GM12873 (cell line): Measurements from ENCODE around the gene FBXL20.

Experiments
- TF ChIP-seq, protein P1 (sequence below): IDR thresholded peaks from 2 replicates; pipeline ENCODE4 v1.5.1; 2012; ENCODE audit warnings: low read depth, mild to moderate bottlenecking, moderate library complexity, low read length, control low read depth; ENCODE audit not compliant: insufficient read depth; ENCODE audit errors: missing control alignments

Gene FBXL20

GRCh38 chr17:39223907-39224777, 177.3 kb downstream of the FBXL20 start:
- TF ChIP-seq, protein P1, sequence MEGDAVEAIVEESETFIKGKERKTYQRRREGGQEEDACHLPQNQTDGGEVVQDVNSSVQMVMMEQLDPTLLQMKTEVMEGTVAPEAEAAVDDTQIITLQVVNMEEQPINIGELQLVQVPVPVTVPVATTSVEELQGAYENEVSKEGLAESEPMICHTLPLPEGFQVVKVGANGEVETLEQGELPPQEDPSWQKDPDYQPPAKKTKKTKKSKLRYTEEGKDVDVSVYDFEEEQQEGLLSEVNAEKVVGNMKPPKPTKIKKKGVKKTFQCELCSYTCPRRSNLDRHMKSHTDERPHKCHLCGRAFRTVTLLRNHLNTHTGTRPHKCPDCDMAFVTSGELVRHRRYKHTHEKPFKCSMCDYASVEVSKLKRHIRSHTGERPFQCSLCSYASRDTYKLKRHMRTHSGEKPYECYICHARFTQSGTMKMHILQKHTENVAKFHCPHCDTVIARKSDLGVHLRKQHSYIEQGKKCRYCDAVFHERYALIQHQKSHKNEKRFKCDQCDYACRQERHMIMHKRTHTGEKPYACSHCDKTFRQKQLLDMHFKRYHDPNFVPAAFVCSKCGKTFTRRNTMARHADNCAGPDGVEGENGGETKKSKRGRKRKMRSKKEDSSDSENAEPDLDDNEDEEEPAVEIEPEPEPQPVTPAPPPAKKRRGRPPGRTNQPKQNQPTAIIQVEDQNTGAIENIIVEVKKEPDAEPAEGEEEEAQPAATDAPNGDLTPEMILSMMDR, result no peak

GRCh38 chr17:39222866-39223834, 178.3 kb downstream of the FBXL20 start:
- TF ChIP-seq, protein P1, result no peak

- TF ChIP-seq, protein P1, result no peak
Observed at GRCh38 chr17:39222151-39222550, 179.3 kb downstream of the FBXL20 start.

DNA sequence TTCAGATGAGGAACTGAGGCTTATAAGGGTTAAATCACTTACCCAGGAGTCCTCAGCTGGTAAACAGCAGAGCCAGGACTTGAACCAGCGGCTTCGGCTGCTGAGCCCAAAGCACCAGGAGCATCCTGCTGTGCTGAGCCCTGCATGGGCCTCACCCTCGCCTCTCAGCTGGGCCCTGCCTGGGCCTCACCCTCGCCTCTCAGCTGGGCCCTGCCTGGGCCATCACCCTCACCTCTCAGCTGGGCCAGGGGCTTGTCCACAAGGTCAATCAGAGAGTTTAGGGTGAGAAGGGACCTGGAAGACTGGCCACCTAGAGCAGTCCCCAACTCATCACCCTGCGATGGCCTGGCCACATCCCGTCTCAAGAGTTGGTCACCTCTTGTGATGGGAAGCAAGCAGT, 179.9 kb downstream of the FBXL20 start:
- TF ChIP-seq, protein P1, result no peak

DNA sequence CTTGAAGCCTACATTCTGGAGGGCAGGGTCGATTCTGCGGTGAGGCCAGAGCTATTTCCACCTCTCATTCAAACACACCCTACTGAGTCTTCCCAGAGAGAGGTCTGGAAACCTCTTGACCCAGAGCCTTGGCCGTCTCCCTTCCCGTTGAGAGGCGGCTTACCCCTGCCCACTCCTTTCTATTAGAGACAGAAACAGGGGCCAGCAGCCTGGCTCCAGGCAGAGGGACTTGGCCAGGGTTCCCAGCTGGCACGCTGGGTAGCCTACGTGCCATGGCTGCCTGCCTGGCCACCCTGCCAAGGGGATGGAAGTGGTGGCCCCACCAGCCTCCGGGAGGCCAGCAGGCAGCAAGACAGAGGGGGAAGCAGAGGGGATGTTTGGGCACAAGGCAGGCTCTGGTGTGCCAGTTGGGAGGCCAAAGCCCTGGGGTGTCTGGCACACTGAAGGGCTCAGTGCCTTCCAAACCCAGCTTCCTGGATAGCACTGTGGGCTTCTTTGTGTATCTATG, 181.7 kb downstream of the FBXL20 start:
- TF ChIP-seq, protein P1, result no peak

- TF ChIP-seq, protein P1, result no peak
Observed at GRCh38 chr17:39218906-39219305, 182.5 kb downstream of the FBXL20 start.
